ENCODE results near the gene NUP188. TPM values are rescaled to one million over a fixed set of nuclear protein-coding genes. Genes with fewer than 3 reads are reported as not detected.
A peak's percentile ranks its signal among the peaks of the same experiment; 100 is the strongest.

NUP188 gene
- total RNA-seq, 3 donors from 2014 or later = 32.3 to 49.5 (median 36.0) TPM

- H3K36me3 ChIP-seq = no peaks in the 10 kb centered on the region
- peak overlapping the region; percentile 92 to 93 for H3K27ac ChIP-seq
- peaks cover 15 to 28% of the 10 kb centered on the region in 2 donors for H3K4me1 ChIP-seq
- intact Hi-C loops (cut with DNase I; ENCODE audit: low total_unique reads) = no loop called here
- DNase-seq (ENCODE audit: low spot score in 2 of 2) = peak; percentile 87 to 92
- peak; percentile 53 to 70 (median 55) for TF ChIP-seq POLR2AphosphoS5 (IDR thresholded peaks at IDR 0.05)
- no peak for TF ChIP-seq CTCF (IDR thresholded peaks at IDR 0.05)
- H3K4me3 ChIP-seq = peak overlapping the region in 1 of 3 donors; percentile 28
- H3K9me3 ChIP-seq = no peaks in the 10 kb centered on the region
- no peaks in the 10 kb centered on the region for H3K27me3 ChIP-seq
Measured at GRCh38 chr9:128917151-128917849, 30.2 kb upstream of the NUP188 start.

GRCh38 chr9:128918921-128919320 is 28.6 kb upstream of the NUP188 start:
- H3K9me3 ChIP-seq = no peaks in the 10 kb centered on the region
- H3K36me3 ChIP-seq = no peaks in the 10 kb centered on the region
- no peaks in the 10 kb centered on the region for H3K27me3 ChIP-seq
- no peak overlapping the region for H3K4me3 ChIP-seq
- DNase-seq (ENCODE audit: low spot score in 2 of 2) = no peak
- H3K27ac ChIP-seq = peak overlapping the region; percentile 80 to 94
- intact Hi-C loops (cut with DNase I; ENCODE audit: low total_unique reads) = loop anchor here (1.0 kb wide), 1 partner anchor 16 kb away; no protein-coding TSS in a partner anchor
- peaks cover 15 to 17% of the 10 kb centered on the region in 2 donors for H3K4me1 ChIP-seq
- no peak for TF ChIP-seq POLR2A (IDR thresholded peaks at IDR 0.05)
- no peak for TF ChIP-seq POLR2AphosphoS5 (IDR thresholded peaks at IDR 0.05)
- TF ChIP-seq CTCF (IDR thresholded peaks at IDR 0.05) = no peak

- Histone ChIP-seq H3K36me3 (no peaks in the 10 kb centered on the region), H3K9me3 (no peaks in the 10 kb centered on the region), H3K4me1 (peaks cover 15 to 17% of the 10 kb centered on the region in 2 donors), H3K27ac (peak overlapping the region; percentile 80 to 94), H3K4me3 (no peak overlapping the region), H3K27me3 (no peaks in the 10 kb centered on the region)
- DNase-seq (ENCODE audit: low spot score in 2 of 2) = no peak
- TF ChIP-seq CTCF (IDR thresholded peaks at IDR 0.05) = no peak
- TF ChIP-seq POLR2AphosphoS5 (IDR thresholded peaks at IDR 0.05) = no peak
- no peak for TF ChIP-seq POLR2A (IDR thresholded peaks at IDR 0.05)
- intact Hi-C loops (cut with DNase I; ENCODE audit: low total_unique reads) = loop anchor here (1.0 kb wide), 1 partner anchor 16 kb away; no protein-coding TSS in a partner anchor
Measured at GRCh38 chr9:128919402-128920089, 28.0 kb upstream of the NUP188 start.

DNA sequence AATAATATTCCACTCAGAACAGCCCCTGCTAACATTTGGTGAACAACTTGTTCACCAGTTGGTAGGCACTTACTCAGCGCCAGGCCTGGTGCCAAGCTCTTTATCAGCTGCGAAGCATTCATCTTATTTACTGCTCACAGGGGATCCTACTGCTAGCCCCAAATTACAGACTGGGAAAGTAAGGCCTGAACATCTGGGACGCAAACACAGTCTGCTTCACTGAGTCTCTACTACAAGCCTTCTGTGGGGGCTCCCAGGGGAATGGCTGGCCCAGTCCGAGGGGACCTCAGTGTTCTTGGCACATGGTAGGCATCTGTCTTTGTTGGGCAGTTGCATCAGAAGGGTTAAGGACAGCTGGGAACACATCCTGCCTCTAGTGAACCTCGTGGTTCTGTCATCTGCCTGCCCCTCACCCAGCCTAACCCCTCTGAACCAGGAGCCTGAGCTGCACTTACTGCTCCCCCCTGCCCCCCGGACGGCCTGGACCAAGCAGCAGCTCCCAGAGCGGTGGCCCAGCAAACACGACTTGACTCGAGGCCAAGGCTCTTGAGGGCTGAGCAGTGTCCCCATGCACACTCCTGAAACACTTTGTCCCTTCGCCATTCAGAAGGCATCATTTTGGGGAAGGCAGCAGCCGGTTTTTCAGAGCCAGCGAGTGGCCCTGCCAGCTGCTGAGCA is 27.0 kb upstream of the NUP188 start, which contains the start of gene PHYHD1:
Gene PHYHD1, plus strand, starts transcription at position 602 of the 678 bp plus-strand sequence. CDS start 1,342 bp downstream, outside the sequence.
- Histone ChIP-seq H3K4me1 (peaks cover 13 to 16% of the 10 kb centered on the region in 2 donors), H3K27ac (peak within 1 kb of the TSS; percentile 94 to 96), H3K9me3 (no peaks in the 10 kb centered on the region), H3K27me3 (no peaks in the 10 kb centered on the region), H3K36me3 (no peaks in the 10 kb centered on the region), H3K4me3 (peak within 1 kb of the TSS; percentile 56 to 83 (median 67))
- TF ChIP-seq CTCF (IDR thresholded peaks at IDR 0.05) (no peak), POLR2AphosphoS5 (IDR thresholded peaks at IDR 0.05) (peak in 2 of 3 donors; percentile 11 to 58)
- intact Hi-C loops (cut with DNase I; ENCODE audit: low total_unique reads) = no loop called here
- DNase-seq (ENCODE audit: low spot score in 2 of 2) = peak in 1 of 2 donors; percentile 40
